GM12864 (cell line): ENCODE measurements around the gene AGAP3.
A peak's percentile ranks its signal among the peaks of the same experiment; 100 is the strongest.

Experiments used
- DNase-seq: peaks from one replicate; pipeline ENCODE4 v3.0.0-alpha.2; 2011; ENCODE audit warnings: low read depth
- H3K4me3 ChIP-seq: 2 replicates; pipeline ENCODE4 v1.5.1; 2011; ENCODE audit warnings: mild to moderate bottlenecking, low read depth, low read length, control low read depth
- CTCF ChIP-seq: IDR thresholded peaks from 2 replicates; pipeline ENCODE4 v1.5.1; 2011; ENCODE audit warnings: low read depth, mild to moderate bottlenecking, moderate library complexity, low read length, control low read depth, inconsistent platforms; ENCODE audit errors: missing control alignments

The AGAP3 gene

GRCh38 chr7:151161757-151162156, 75.5 kb downstream of the AGAP3 start:
- no peak overlapping the region for H3K4me3 ChIP-seq
- DNase-seq, result no peak
- no peak for TF ChIP-seq CTCF

GRCh38 chr7:151166629-151167196, 80.4 kb downstream of the AGAP3 start:
- TF ChIP-seq CTCF, result no peak
- no peak for DNase-seq
- H3K4me3 ChIP-seq, result no peak overlapping the region

GRCh38 chr7:151167197-151167961, 81.1 kb downstream of the AGAP3 start, which contains the start of gene GBX1:
TSS of gene GBX1 (minus strand) at chr7:151167694. CDS start at chr7:151167548, 146 bp downstream.
- no peak within 1 kb of the TSS for H3K4me3 ChIP-seq
- DNase-seq, result no peak
- no peak for TF ChIP-seq CTCF

- H3K4me3 ChIP-seq, result no peak overlapping the region
- no peak for DNase-seq
- peak; percentile 79 for TF ChIP-seq CTCF
These were observed 81.9 kb downstream of the AGAP3 start for GRCh38 chr7:151168003-151168786.

GRCh38 chr7:151168787-151169162, 82.5 kb downstream of the AGAP3 start:
- H3K4me3 ChIP-seq, result no peak overlapping the region
- no peak for DNase-seq
- TF ChIP-seq CTCF, result no peak

GRCh38 chr7:151172273-151173141, 86.2 kb downstream of the AGAP3 start:
- peak; percentile 100 for TF ChIP-seq CTCF
- no peak overlapping the region for H3K4me3 ChIP-seq
- peak; percentile 4 for DNase-seq
